SIG-M5 (cell line): ENCODE measurements around the gene CDH19.
A peak's percentile ranks its signal among the peaks of the same experiment; 100 is the strongest.

Source experiments
- DNase-seq: peaks from one replicate; lab custom pipeline; 2025; lab: John Stamatoyannopoulos, UW

Gene CDH19

GRCh38 chr18:66603941-66604627 is at the start of gene CDH19:
Gene CDH19 (minus strand): TSS chr18:66604090. CDS start chr18:66572204, 31,886 bp downstream.
- DNase-seq: no peak

- DNase-seq: no peak
Measured at GRCh38 chr18:66647671-66648070, 43.8 kb upstream of the CDH19 start.

DNA sequence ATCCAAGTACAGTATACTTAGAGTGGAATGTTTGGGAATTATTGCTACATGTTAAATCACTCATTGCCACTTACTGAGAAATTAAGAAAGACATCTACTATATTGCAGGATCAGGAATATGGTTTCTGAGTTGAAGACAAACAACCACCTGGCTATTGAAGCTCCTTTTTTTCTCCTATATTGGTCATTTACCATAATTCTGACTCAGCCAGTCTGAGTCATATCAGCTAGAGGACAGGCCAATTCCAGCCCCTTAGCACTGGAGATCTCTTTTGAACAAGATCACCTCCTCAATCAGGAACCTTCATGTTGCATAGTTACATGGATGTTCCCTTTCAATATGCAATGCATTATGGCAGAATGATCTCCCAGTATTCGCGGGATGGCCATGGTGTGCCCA is 42.7 kb upstream of the CDH19 start:
- DNase-seq: no peak

- DNase-seq: no peak
Measured at GRCh38 chr18:66645983-66646382, 42.1 kb upstream of the CDH19 start.

- DNase-seq: no peak
Measured at GRCh38 chr18:66641056-66641455, 37.2 kb upstream of the CDH19 start.

DNA sequence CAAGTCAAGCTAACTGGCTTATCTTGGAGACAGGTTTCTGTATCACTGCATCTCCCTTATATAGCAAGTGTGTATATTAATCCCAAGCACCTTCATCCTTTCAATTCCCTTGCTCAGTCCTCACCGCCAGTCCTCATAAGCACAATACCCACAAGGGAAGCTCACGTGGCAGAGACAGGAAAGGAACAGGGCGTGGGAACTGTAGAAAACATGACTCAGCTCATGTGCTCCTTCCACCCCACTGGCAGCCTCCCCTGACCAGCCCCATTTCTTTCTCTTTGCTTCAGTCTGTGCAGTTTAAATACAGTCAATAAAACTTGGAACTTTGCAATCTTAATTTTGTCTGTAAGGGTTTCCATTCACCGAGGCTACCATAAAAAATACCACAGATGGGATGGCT is 36.5 kb upstream of the CDH19 start:
- DNase-seq: no peak

- peak; percentile 82 for DNase-seq
Measured at GRCh38 chr18:66638856-66639629, 35.2 kb upstream of the CDH19 start.

DNA sequence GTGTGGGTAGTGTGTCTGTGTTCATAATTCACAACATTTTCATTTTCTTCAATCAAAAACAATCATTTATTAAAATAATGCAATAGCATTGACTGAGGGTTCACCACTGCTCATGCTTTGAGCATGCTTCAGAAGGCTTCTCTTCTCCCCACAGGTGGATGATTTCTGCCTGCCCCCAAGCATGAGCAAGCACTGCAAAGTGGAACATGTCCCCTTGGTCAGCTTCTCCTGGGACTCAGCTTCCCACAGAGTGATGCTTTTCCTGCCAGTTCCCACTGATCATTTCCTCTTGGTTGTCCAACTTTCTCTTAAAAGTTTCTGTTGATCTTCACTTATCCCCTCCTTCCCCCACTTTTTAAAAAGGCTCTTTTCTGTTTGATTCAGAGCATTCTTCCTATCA is 31.5 kb upstream of the CDH19 start:
- DNase-seq: no peak

DNA sequence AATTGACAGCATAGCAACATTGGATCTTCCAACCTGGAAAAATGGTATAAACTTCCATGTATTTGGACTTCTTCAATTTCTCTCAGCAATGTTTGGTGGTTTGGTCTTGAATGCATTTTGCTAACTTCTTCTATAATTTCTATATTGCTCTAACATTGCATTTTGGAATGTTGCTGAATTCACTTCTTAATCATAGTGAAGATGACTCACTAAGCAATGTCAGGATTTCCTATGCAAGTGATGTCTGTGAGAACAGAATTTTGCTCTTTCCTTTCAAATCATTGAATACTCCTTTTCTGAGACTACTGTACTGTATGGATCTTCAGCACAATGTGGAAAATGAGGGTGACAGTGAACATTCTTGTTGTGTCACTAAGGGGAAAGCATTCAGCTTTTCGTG is 28.9 kb upstream of the CDH19 start:
- no peak for DNase-seq

- peak; percentile 37 for DNase-seq
Measured at GRCh38 chr18:66630831-66631230, 26.9 kb upstream of the CDH19 start.

- no peak for DNase-seq
Measured at GRCh38 chr18:66623821-66624220, 19.9 kb upstream of the CDH19 start.

GRCh38 chr18:66621816-66622576 is 18.1 kb upstream of the CDH19 start:
- no peak for DNase-seq

GRCh38 chr18:66616523-66616983 is 12.7 kb upstream of the CDH19 start:
- DNase-seq: no peak

- no peak for DNase-seq
Measured at GRCh38 chr18:66615176-66615575, 11.3 kb upstream of the CDH19 start.

DNA sequence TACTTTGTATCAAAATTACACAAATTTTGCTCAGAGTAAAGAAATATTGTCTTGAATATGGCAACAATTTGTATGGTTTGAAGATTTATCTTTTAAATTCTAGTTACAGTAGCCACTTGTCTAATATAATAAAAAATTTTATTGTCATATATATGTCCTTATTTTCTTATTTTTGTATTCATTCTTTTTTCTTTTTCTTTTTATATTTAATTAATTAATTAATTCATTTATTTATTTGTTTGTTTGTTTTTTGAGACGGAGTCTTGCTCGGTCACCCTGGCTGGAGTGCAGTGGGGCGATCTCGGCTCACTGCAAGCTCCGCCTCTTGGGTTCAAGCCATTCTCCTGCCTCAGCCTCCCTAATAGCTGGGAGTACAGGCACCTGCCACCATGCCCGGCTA is 3.7 kb upstream of the CDH19 start:
- no peak for DNase-seq

- DNase-seq: no peak
Measured at GRCh38 chr18:66601649-66602048, 2.2 kb downstream of the CDH19 start.

GRCh38 chr18:66599190-66599589 is 4.7 kb downstream of the CDH19 start:
- DNase-seq: no peak

DNA sequence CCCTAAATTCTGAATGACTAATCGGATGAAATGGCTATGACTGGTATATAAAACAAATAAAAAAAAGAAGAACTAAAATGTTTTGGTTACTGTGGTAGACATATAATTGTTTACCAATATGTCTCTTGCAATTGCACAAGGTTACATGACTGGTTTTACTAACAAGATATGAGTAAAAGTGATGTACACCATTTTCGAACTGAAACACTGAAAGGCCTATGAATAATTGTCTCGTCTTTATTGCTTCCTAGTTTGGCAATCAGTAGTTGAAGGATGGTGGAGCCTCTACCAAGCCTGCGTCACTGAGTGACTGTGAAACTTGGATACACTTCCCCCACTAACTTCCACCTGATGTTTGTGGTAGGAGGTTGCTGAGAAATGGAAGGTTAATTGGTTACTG is 16.5 kb downstream of the CDH19 start:
- DNase-seq: no peak

GRCh38 chr18:66582211-66582610 is 21.7 kb downstream of the CDH19 start:
- DNase-seq: no peak

- no peak for DNase-seq
Measured at GRCh38 chr18:66575263-66575662, 28.6 kb downstream of the CDH19 start.

GRCh38 chr18:66571845-66572244 is 32.0 kb downstream of the CDH19 start:
- no peak for DNase-seq

DNA sequence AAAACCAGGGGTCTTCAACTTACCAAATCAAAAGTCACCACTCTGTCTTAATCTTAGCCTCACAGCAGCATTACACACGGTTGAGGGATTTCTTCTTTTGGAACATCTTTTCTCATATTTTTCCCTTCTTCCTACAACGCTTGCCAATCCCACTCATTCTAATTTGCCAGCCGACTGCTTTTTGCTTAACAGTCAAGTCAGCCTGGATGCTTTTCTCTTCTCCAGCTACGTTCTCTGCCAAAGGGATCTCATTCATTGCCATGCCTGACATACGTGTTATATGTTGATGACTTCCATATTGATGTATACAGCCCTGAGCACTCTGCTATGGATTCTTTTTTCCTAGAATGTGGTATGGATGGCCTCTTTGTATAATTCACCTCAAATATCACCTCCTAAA is 37.3 kb downstream of the CDH19 start:
- DNase-seq: no peak

DNA sequence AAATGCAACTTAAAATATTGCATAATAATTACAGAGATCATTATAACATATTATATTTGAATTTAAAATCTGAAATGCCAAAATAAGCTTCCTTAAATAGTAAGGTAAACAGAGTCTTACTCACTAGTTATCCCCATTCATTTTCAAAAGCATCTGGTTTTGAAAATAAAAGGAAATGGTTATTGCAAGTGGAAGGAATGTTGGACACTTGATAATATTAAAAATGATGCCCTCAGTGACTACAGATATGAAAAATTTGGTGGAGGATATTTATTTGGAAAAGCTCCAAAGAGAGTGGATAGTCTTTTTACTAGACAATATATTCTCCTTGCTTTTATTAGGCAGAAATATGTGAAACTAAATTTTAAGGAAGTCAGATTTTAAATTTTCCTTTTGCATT is 39.7 kb downstream of the CDH19 start:
- no peak for DNase-seq
